NCI-H226 (cell line): ENCODE measurements around the gene MRC2.

Experiments
- DNase-seq: peaks from one replicate; pipeline ENCODE4 v3.0.0-alpha.2; 2015

Gene MRC2

GRCh38 chr17:62637809-62638208, 10.3 kb downstream of the MRC2 start:
- no peak for DNase-seq

GRCh38 chr17:62641153-62641552, 13.7 kb downstream of the MRC2 start:
- DNase-seq = no peak

- no peak for DNase-seq
These were observed 14.5 kb downstream of the MRC2 start for GRCh38 chr17:62641951-62642350.

- DNase-seq = no peak
These were observed 16.0 kb downstream of the MRC2 start for GRCh38 chr17:62643496-62643895.

DNA sequence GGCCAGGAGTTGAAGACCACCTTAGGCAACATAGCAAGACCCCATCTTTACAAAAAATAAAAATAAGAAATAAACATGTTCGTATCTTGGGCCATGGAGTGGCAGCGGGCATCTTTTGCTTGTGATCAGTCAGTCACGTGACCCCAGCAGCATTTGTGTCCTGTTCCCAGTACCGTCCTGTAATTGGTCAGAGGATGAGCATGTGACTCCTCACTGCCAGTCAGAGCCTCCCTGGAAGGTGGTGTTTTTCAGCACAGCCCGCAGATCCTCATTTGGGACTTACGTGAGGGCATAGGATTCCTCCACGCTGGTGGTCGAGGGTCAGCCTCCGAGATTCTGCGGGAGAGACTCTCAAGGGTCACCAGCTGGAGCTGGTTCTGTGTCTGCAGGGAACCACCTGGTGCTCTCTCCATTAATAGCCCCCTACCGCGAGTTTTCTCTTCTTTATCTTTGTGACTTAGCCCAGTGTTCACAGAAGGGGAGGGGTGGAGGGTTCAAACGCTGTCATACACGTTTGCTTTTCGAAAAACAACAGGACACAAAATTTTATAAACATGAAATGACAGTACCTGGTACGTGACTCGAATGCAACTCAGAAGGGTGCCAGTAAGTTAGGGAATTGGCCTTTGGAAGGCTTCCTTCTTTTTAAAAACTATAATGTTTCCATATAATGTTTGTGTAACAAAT, 17.2 kb downstream of the MRC2 start:
- DNase-seq = no peak

DNA sequence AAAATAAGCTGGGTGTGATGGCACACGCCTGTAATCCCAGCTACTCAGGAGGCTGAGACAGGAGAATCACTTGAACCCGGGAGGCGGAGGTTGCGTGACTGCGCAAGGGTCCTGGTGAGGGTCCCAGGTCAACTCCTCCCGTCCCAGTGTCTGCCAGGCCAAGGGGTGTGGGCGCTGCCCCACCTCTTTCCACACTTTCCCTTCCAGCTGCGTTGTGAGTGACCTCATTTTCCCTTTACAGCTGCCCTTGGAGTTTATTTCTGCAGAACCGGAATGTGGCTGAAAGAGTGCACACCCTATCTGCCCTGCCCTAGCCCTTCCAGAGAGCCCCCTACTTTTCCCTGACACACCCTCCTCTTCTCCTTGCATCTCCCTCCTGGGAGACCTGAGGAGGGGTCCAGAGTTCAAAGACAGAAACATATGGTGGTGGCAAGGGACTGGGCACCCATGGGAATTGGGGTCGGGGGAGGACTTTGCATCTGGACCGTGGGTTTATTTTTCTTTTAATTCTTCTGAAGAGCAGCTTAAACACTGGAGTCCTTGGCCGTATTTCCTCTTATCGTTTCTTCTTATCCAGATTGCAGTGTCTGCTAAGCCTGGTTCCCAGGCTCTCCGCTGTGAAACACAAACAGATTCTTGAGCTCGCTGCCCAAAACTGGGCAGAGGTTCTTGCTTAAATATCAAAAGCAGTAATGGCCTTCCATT, 20.9 kb downstream of the MRC2 start:
- DNase-seq = no peak

GRCh38 chr17:62648956-62649294, 21.5 kb downstream of the MRC2 start:
- no peak for DNase-seq

GRCh38 chr17:62649570-62649969, 22.1 kb downstream of the MRC2 start:
- no peak for DNase-seq

DNA sequence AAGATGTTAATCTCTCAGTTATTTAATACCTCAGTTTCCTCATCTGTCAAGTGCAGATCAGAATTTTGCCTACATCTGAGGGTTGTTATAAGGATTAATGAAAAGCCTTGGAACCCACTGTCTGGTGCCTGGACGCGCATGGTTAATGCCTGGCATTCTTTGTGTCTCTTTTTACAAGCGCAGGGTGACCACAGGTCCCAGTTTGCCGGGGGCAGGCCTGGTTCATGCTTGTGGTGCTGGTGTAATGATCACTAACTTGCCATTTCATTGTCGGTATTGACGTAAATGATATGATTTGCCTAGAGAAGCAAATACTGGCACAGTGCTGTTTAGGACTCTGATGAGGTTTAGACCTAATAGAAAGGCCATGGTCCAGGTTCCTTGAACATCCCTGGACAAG, 23.1 kb downstream of the MRC2 start:
- DNase-seq = no peak

GRCh38 chr17:62652251-62653001, 25.0 kb downstream of the MRC2 start:
- DNase-seq = peak; percentile 38

GRCh38 chr17:62653002-62653825, 25.7 kb downstream of the MRC2 start:
- no peak for DNase-seq

DNA sequence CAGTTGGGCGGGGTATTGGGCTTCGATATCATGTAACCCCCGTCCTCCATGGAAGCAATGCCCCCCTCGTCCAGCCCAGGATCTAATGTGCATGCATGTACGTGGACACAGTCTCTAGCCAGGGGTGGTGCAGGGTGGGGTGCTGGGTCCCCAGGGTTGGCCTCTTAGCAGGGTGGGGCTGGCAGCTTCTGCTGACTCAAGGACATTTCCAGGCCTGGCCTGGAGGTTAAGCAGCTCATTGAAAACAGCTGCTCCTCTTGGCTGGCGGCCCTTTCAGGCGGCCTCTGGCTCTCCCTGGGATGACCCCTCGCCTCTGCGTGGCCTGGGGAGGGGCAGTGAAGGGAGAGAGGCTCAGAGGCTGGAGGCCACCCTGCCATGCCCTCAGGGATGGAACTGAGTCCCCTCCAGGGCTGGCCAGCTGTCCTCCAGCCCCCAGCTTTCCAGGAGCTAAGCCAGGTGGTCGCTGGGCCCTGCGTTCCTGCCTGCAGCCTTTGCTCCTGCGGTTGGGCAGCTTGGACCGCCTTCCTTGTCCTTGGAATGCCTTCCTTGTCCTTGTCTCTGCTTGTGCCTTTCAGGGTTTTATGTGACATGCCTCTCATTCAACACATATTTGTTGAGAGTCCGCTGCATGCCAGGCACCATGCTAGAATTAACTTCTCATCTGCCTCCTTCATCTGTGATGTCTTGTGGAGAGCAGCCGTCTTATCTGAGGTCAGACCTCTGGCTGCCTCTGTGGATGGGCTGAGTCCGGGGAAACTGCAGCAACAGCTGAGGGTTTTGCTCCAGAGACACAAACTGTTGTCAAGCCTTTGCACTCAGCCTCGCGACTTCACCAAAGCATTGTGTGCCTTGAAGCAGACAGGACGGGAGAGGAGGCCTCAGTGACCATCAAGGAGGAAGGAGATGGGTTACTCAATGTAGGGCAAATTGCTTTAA, 26.6 kb downstream of the MRC2 start:
- DNase-seq = no peak

- no peak for DNase-seq
These were observed 28.2 kb downstream of the MRC2 start for GRCh38 chr17:62655656-62656055.

DNA sequence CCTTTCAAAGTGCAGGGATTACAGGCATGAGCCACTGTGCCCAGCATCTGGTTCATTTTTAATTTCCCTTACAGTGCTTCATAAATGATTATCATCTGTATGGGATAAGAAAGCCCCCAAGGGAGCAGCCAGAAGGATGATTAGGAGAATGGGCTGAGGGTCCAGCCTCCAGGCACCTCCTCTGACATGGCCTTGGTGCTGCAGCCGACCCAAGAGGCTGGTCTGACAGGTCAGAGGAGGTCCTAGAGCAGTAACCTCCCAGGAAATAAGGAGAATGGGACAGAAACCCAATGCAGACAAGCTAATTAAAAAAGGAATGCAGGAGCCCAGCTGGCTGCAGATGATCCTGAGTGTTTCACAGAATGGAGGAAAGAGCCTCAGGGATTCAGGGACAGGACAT, 29.0 kb downstream of the MRC2 start:
- DNase-seq = no peak

- DNase-seq = no peak
These were observed 29.7 kb downstream of the MRC2 start for GRCh38 chr17:62657145-62657665.

GRCh38 chr17:62657690-62658089, 30.2 kb downstream of the MRC2 start:
- DNase-seq = no peak

DNA sequence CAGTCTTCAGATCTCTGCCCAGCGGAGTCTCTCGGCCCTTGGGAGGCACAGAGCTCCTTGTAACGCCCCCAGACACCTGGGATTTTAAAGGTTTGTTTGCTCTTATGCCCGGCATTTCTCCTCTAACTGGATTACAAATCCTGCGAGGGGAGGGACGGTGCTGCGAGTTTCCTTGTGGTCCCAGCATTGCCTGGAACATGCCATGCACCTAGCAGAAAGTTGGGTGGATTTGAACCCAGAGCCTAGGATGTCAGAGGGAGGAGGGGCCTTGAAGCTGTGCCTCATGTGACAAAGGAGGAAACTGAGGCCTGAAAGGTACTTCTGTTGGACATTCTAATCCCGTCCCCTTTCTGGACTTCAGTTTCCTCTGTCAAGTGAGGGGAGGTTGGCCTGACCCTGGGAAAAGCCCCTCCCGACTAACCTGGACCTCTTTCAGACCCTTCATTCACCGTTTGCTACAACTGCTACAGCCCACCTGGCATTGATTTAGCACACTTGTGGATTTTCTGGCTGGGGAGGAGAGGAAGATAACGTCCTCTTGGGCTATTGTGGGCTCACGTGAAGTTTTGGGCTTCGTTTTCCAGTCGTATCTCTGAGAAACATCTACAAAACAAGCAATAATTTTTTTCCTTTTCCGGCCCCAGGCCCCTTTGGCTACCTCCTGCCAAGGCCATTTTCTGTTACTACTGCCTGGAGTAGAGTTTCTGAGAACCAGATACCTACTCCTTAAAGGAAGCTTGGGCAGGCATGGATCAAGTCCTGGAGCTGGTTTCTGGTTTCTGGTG, 30.9 kb downstream of the MRC2 start:
- DNase-seq = no peak

DNA sequence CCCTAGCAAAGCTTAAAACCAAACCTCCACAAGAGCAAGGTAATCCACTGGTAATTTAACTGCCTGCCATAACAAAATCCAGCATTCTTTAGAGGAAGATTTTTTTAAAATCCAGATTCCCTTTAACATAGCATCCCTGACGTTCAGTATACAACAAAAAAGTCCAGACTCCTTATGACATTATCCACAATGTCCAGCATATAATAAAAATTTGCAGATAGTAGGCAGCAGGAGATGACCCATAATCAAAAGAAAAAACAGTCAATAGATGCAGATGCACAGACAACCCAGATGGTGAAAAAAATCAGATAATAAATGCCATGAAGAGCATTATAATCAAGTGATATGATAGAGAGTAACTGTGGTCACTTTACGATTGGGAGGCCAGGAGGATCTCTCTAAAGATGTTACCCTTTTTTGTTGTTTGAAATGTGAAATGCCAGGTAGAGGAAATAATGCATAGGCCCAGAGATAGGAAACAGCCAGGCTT, 33.2 kb downstream of the MRC2 start:
- DNase-seq = no peak

DNA sequence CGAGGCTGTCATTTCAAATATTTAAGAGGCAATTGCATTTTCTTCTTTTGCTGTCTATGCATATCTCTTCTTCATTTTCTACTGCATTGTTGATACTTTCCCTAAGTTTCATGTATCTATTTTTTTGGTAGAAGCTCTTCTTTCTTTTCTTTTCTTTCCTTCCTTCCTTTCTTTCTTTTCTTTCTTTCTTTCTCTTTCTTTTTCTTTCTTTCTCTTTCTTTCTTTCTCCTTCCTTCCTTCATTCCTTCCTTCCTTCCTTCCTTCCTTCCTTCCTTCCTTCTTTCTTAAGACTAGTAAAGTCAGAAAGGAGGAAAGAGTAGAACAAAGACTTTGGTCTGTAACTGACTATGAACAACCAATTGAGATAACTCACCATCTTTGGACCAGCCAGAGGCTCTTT, 33.9 kb downstream of the MRC2 start:
- no peak for DNase-seq

DNA sequence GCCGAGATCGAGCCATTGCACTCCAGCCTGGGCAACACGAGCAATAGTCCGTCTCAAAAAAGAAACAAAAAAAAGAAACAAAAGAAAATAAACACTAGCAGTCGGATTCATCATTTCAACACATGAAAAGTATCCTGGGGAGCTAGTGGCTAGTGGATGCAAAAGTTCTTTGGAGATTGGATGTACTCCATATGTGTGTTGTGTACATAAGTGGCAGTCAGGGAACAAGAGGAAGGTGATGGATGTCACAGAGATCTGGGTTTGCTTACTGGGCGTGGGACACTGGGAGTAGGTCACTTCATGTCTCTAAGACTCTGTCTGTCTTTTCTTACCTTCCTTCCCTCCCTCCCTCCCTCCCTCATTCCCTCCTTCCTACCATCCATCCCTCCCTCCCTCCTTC, 35.4 kb downstream of the MRC2 start:
- DNase-seq = no peak

DNA sequence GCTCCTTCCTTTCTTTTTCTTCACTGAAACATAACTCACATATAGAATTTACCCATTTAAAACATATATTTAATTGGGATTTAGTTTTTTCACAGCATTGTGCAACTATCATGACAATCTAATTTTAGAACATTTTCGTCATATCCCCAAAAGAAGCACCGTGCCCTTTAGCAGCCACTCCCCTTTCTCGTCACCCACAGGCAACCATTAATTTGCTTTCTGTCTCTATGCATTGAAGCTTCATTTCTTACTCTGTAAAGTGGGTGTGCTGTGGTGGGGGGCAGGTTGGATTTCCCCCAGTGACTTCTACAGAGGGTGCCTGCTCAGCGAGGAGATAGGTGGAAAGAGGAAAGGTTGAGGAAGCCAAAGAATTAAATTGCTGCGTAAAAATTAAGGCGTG, 35.8 kb downstream of the MRC2 start:
- DNase-seq = no peak
